ENCODE measurements around the gene RLN3.
"Not testable (repeated sequence)": the region's sequence is repeated elsewhere in the genome, so short reads cannot be mapped to it uniquely, and the experiment has no call there.

RLN3 gene

GRCh38 chr19:14033946-14034345 lies 6.0 kb downstream of the RLN3 start:
- DNase-seq (ENCODE audit: low read depth), result peak; percentile 60
- no peak overlapping the region for H3K4me3 ChIP-seq (ENCODE audit: low read length)
- no peak for TF ChIP-seq CTCF (IDR thresholded peaks at IDR 0.05; ENCODE audit: insufficient read depth, low read depth, low read length, missing control alignments)

- not testable (repeated sequence) for H3K4me3 ChIP-seq (ENCODE audit: low read length); DNase-seq (ENCODE audit: low read depth)
These were observed 7.2 kb downstream of the RLN3 start for GRCh38 chr19:14035159-14035558.

GRCh38 chr19:14035706-14036105 lies 7.8 kb downstream of the RLN3 start:
- no peak overlapping the region for H3K4me3 ChIP-seq (ENCODE audit: low read length)
- TF ChIP-seq CTCF (IDR thresholded peaks at IDR 0.05; ENCODE audit: insufficient read depth, low read depth, low read length, missing control alignments), result no peak
- no peak for DNase-seq (ENCODE audit: low read depth)

DNA sequence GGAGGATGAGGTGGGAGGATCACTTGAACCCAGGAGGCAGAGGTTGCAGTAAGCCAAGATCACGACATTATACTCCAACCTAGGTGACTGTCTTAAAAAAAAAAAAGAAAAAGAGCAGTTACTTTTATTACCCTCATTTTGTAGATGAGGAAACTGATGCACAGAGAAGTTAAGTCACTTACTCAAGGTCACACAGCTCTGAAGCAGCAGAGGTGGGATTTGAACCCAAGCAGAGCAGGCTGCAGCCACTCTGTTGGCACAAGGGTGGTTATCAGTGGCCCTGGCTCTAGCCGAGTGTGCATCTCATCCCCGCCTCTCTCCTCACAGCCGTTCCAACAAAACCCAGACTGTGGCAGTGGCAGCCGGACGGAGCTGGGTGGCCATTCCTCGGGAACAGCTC lies 11.2 kb downstream of the RLN3 start:
- no peak for TF ChIP-seq CTCF (IDR thresholded peaks at IDR 0.05; ENCODE audit: insufficient read depth, low read depth, low read length, missing control alignments)
- DNase-seq (ENCODE audit: low read depth), result no peak
- H3K4me3 ChIP-seq (ENCODE audit: low read length), result no peak overlapping the region

DNA sequence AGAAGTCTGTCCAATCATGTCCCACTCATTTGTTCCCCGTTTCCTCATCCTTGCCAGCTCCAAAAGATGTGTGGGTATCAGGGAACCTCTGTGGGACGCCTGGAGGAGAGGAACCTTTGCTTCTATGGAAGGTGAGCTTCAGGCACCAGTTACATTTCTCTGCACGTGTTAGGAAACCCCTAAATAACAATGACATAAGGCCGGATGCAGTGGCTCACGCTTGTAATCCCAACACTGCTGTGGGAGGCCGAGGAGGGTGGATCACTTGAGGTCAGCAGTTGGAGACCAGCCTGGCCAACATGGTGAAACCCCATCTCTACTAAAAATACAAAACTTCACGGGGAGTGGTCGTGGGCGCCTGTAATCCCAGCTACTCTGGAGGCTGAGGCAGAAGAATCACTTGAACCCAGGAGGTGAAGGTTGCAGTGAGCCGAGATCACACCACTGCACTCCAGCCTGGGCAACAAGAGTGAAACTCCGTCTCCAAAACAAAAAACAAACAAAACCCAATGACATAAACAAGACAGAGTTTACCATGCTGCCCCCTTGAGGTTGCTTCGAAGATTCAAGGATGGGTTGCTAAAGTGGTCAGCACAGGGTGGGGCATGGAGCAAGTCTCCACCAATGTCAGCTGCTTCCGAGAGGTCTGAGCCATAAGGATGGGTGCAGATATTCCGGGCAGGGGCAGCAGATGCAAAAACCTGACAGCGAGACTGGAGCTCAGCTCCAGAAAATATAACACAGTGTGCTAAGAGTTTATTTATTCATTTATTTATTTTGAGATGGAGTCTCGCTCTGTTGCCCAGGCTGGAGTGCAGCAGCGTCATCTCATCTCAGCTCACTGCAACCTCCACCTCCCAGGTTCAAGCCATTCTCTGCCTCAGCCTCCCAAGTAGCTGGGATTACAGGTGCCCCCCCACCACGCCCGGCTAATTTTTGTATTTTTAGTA lies 15.0 kb downstream of the RLN3 start:
- peak; percentile 59 for TF ChIP-seq CTCF (IDR thresholded peaks at IDR 0.05; ENCODE audit: insufficient read depth, low read depth, low read length, missing control alignments)
- DNase-seq (ENCODE audit: low read depth), result peak; percentile 71
- not testable (repeated sequence) for H3K4me3 ChIP-seq (ENCODE audit: low read length)

- not testable (repeated sequence) for H3K4me3 ChIP-seq (ENCODE audit: low read length); DNase-seq (ENCODE audit: low read depth)
These were observed 19.9 kb downstream of the RLN3 start for GRCh38 chr19:14047866-14048265.

DNA sequence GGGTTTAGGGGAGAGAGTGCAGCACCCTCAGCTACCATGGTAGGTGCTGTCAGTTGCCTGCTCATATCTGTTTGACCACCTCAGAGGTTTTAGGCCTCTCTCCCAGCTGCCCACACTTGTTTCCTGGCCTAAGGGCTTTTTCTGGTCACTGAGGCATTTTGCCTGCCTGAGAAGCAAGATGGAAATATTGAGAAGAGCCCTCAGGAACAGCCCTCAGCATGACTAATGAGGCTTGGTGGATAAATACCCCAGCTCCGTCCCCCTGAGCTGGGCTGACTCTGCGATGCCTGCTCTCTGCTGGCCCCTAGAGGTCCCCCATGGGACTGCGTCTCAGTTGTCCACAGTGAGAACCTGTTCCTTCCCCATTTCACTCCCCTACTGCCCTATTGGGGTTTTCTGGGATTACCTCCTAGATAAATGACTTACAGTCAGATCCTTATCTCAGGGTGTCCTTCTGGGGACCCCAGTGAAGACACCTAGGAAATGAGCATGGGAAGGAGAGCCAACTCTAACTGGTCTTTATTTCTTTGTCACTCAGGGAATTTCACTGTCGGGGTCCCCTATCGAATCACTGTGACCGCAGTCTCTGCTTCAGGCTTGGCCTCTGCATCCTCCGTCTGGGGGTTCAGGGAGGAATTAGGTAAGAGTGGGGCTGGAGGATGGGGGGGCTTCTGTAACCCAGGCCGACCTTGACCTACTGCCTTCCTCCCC lies 20.6 kb downstream of the RLN3 start:
- H3K4me3 ChIP-seq (ENCODE audit: low read length), result no peak overlapping the region
- DNase-seq (ENCODE audit: low read depth), result peak; percentile 25
- TF ChIP-seq CTCF (IDR thresholded peaks at IDR 0.05; ENCODE audit: insufficient read depth, low read depth, low read length, missing control alignments), result peak; percentile 83

All from epithelial cell of esophagus (primary cell).